Heart right ventricle (tissue), 16 donors: ENCODE data around the gene ACBD4. TPM values are rescaled to one million over a fixed set of nuclear protein-coding genes. Genes with fewer than 3 reads are reported as not detected.

Experiments used
- ATAC-seq, 8 donors: fragments of 200-7000 bp; cut with Tn5 transposase; one replicate each; pipeline ENCODE4 v1.9.1; 2020; ENCODE audit warnings: mild to moderate bottlenecking in 8 of 8, moderate library complexity in 8 of 8, moderate number of reproducible peaks in 1 of 8
- DNase-seq, 2 donors: peaks; one replicate each; pipeline ENCODE4 v3.0.0-alpha.2; 2020
- H3K27ac ChIP-seq, 10 donors: fragments of 200-600 bp; sonication (generic) in 2 of 10; one replicate each; pipeline versions ENCODE4 v1.5.0 to v1.8.0; 2020 to 2022; ENCODE audit warnings: mild to moderate bottlenecking in 3 of 10
- H3K27me3 ChIP-seq, 7 donors: fragments of 200-600 bp; one replicate each; pipeline ENCODE4 v1.8.0; 2021 to 2022; ENCODE audit warnings: mild to moderate bottlenecking in 2 of 7
- H3K36me3 ChIP-seq, 9 donors: fragments of 200-600 bp; sonication (generic) in 1 of 9; one replicate each; pipeline versions ENCODE4 v1.5.0 to v1.8.0; 2020 to 2022; ENCODE audit warnings: mild to moderate bottlenecking in 2 of 9
- H3K4me1 ChIP-seq, 9 donors: fragments of 200-600 bp; sonication (generic) in 1 of 9; one replicate each; pipeline versions ENCODE4 v1.5.0 to v1.8.0; 2020 to 2022; ENCODE audit warnings: mild to moderate bottlenecking in 4 of 9
- H3K4me3 ChIP-seq, 10 donors: fragments of 200-600 bp; sonication (generic) in 2 of 10; one replicate each; pipeline versions ENCODE4 v1.5.0 to v1.8.0; 2020 to 2022; ENCODE audit warnings: mild to moderate bottlenecking in 7 of 10, moderate library complexity in 2 of 10
- H3K9me3 ChIP-seq, 11 donors: fragments of 200-600 bp in 10 of 11; sonication (generic) in 2 of 11; one replicate each; pipeline versions ENCODE4 v1.5.0 to v1.8.0; 2013 to 2022; ENCODE audit warnings: mild to moderate bottlenecking in 2 of 11, control low read depth in 1 of 11, moderate library complexity in 1 of 11
- WGBS, 2 donors: extraction: QIAGEN DNeasy Blood & Tissue Kit; methylation state at CpG; one replicate each; pipeline ENCODE4 v1.1.7; 2013; ENCODE audit warnings: inconsistent platforms in 1 of 2; 5-methylcytosine and 5-hydroxymethylcytosine counted together
- intact Hi-C, 10 donors: fragments of 100-400 bp; cut with DNase I; formaldehyde crosslinking; loops; one replicate each; pipeline versions ENCODE4 v1.11.1 to v1.14.2; 2022
- polyA plus RNA-seq, 2 donors: library from polyadenylated mRNA; stranded (reverse); fragments of 200-250 nt; gene quantifications; one replicate each; pipeline ENCODE4 v1.2.3, GENCODE V29; 2013
- total RNA-seq, 10 donors: library from RNA; stranded (reverse); fragmentation: NEBNext Ultra II Directional in 3 of 10; extraction: Animal tissue kit (Norgen Biotek cat#: 25700) in 3 of 10; gene quantifications; one replicate each; pipeline versions ENCODE4 v1.2.1 to v1.2.4, GENCODE V29; 2021 to 2023
- TF ChIP-seq, protein P1 (sequence below), 9 donors: fragments of 200-600 bp; sonication (generic) in 2 of 9; IDR thresholded peaks; one replicate each; pipeline versions ENCODE4 v1.5.0 to v1.8.0; 2021 to 2022; ENCODE audit warnings: antibody characterized with exemption in 9 of 9, mild to moderate bottlenecking in 5 of 9, moderate library complexity in 1 of 9
- donor health status: Arrhythmogenic right ventricular cardiomyopathy.
- donor health status: ischemic (EF 13 %, LVEDD 7.1; RV severe dilation, severe dysfunction).
- donor health status: healthy with polysubstance abuse.
- donor health status: DM: no; HTN: yes; CAD: no.
- donor health status: DM: no; HTN: no; CAD: no.
- donor health status: ischemic (EF 25% LVEDD 6.9; RV normal size, moderate dysfunction).
- donor health status: ischemic (EF 25% LVEDD 5.7; RV mildly dilated, moderate dysfunction).
- donor health status: healthy.
- donor health status: DM: yes; HTN: yes; CAD: no.
- donor health status: Ischemic cardiomyopathy.
- donor health status: ischemic (EF 35%, LVEDD 5.7; RV mildly dilated, moderate dysfunction).
- donor health status: nonischemic (EF 11% LVEDD 7.7; RV severe dilation, severe dysfunction).
- donor health status: DM: yes; HTN: yes; CAD: no.
- donor health status: PGD.
- donor health status: ischemic (EF 29% LVEDD 5.4; RV normal size, mild dysfunction).
- donor health status: nonischemic (EF 23%, LVEDD 6.1; RV moderate dilation, normal function).

Gene ACBD4
- total and polyA plus RNA-seq, 12 donors: 4.2 to 16.7 (median 7.3) TPM

DNA sequence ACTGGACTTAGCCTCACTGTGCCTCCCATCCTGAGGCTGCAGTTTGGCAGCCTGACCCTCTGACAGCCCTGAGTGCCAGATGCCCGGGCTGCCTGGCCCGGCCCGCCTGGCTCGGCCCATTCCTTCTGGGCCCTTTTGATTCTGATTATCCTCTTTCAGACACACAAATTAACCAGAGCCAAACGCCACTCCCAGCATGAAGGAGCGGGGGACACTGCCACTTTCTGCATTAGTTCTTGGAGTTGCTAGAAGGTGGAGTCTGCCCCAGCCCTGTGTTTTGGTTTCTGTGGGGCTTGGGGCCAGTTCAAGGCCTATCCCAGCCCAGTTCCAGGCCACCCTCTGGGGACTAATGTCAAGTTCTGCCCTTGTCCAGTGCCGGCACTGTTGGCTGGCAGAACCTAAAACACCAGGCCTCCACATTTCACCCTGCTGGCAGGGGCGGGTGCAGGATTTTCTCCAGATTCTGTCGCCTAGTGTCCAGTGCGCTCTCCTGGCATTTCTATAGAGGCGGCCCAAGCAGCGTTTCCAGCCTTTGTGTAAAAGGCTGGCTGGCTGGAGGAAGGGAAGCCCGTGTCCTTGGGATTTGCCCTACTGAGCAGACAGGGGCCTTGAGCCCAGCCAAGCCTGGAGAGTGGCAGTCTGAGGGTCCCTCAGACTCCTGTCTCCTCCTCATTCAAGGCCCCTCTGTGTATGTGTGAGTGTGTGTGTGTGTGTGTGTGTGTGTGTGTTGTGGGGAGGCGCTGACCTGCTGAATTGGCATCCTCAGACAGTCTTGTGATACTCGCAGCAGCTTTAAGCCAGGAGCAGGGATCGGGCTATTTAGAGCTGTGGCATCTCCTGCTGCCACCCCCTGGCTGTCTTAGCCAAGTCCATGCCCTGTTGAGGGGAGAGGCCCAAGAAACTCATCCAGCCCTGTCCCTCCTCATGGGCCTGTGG is 24.5 kb upstream of the ACBD4 start:
- WGBS, 2 donors: 36 to 53% methylated on average over 16 of the region's 16 CpGs
- H3K4me1 ChIP-seq: peaks cover 5 to 66% (median 33%) of the 10 kb centered on the region in 9 donors

DNA sequence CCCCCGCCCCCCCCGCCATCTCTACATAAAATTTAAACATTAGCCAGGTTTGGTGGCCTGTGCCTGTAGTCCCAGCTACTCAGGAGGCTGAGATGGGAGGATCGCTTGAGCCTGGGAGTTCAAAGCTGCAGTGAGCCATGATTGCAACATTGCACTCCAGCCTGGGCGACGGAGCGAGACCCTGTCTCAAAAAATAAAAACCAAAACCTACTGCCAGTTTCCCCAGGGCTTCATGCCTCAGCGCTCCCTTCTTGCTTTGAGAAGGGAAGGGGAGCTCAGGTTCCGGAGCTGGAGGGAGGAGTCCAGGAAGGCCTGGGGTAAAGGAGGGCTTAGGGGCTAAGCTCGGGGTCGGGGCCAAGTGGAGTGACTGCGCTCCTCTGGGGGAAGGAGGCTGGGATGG is 23.6 kb upstream of the ACBD4 start:
- ATAC-seq (no peak), DNase-seq (no peak)
- H3K4me1 ChIP-seq: peaks cover 5 to 57% (median 29%) of the 10 kb centered on the region in 9 donors
- peaks cover 0 to 61% (median 10%) of the 10 kb centered on the region in 9 donors for H3K36me3 ChIP-seq
- peak overlapping the region; percentile 46 to 94 (median 88) for H3K27ac ChIP-seq
- TF ChIP-seq, protein P1, sequence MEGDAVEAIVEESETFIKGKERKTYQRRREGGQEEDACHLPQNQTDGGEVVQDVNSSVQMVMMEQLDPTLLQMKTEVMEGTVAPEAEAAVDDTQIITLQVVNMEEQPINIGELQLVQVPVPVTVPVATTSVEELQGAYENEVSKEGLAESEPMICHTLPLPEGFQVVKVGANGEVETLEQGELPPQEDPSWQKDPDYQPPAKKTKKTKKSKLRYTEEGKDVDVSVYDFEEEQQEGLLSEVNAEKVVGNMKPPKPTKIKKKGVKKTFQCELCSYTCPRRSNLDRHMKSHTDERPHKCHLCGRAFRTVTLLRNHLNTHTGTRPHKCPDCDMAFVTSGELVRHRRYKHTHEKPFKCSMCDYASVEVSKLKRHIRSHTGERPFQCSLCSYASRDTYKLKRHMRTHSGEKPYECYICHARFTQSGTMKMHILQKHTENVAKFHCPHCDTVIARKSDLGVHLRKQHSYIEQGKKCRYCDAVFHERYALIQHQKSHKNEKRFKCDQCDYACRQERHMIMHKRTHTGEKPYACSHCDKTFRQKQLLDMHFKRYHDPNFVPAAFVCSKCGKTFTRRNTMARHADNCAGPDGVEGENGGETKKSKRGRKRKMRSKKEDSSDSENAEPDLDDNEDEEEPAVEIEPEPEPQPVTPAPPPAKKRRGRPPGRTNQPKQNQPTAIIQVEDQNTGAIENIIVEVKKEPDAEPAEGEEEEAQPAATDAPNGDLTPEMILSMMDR (IDR thresholded peaks at IDR 0.05): no peak
- no peaks in the 10 kb centered on the region for H3K27me3 ChIP-seq
- no peak overlapping the region for H3K4me3 ChIP-seq
- no peaks in the 10 kb centered on the region for H3K9me3 ChIP-seq
- intact Hi-C loops: no loop called here
- 95% methylated on average over 11 of the region's 11 CpGs for WGBS, 2 donors

More for the DNA sequence above, 24.5 kb upstream of the ACBD4 start:
- Histone ChIP-seq H3K9me3 (no peaks in the 10 kb centered on the region), H3K27ac (peak overlapping the region; percentile 62 to 94 (median 88)), H3K27me3 (no peaks in the 10 kb centered on the region), H3K4me3 (no peak overlapping the region), H3K36me3 (peaks cover 0 to 62% (median 15%) of the 10 kb centered on the region in 9 donors)
- peak in 1 of 2 donors; percentile 76 for DNase-seq
- ATAC-seq: peak; percentile 67 to 90 (median 81)
- TF ChIP-seq, protein P1 (IDR thresholded peaks at IDR 0.05): peak in 1 of 9 donors; percentile 35
- intact Hi-C loops: no loop called here

GRCh38 chr17:45112559-45113423 is 22.7 kb upstream of the ACBD4 start:
- ATAC-seq: no peak
- TF ChIP-seq, protein P1 (IDR thresholded peaks at IDR 0.05): no peak
- Histone ChIP-seq H3K9me3 (no peaks in the 10 kb centered on the region), H3K27me3 (no peaks in the 10 kb centered on the region), H3K36me3 (peaks cover 0 to 55% (median 9%) of the 10 kb centered on the region in 9 donors), H3K4me3 (no peak overlapping the region), H3K27ac (peak overlapping the region in 8 of 10 donors; percentile 52 to 94 (median 88)), H3K4me1 (peaks cover 5 to 47% (median 29%) of the 10 kb centered on the region in 9 donors)
- no peak for DNase-seq
- intact Hi-C loops: no loop called here
- WGBS, 2 donors: 92 to 97% methylated on average over 23 of the region's 23 CpGs

- TF ChIP-seq, protein P1 (IDR thresholded peaks at IDR 0.05): no peak
- Histone ChIP-seq H3K27me3 (no peaks in the 10 kb centered on the region), H3K4me1 (peaks cover 5 to 41% (median 29%) of the 10 kb centered on the region in 9 donors), H3K36me3 (peaks cover 0 to 55% (median 7%) of the 10 kb centered on the region in 9 donors), H3K27ac (peak overlapping the region in 3 of 10 donors; percentile 13 to 94 (median 34)), H3K4me3 (no peak overlapping the region), H3K9me3 (no peaks in the 10 kb centered on the region)
- DNase-seq (no peak), ATAC-seq (no peak)
- 92 to 95% methylated on average over 9 of the region's 9 CpGs for WGBS, 2 donors
- intact Hi-C loops: no loop called here
Measured at GRCh38 chr17:45113424-45113754, 22.1 kb upstream of the ACBD4 start.
